ENCODE results near the gene H2AZ2.
"Not testable (repeated sequence)": the region's sequence is repeated elsewhere in the genome, so short reads cannot be mapped to it uniquely, and the experiment has no call there.

H2AZ2 gene

DNA sequence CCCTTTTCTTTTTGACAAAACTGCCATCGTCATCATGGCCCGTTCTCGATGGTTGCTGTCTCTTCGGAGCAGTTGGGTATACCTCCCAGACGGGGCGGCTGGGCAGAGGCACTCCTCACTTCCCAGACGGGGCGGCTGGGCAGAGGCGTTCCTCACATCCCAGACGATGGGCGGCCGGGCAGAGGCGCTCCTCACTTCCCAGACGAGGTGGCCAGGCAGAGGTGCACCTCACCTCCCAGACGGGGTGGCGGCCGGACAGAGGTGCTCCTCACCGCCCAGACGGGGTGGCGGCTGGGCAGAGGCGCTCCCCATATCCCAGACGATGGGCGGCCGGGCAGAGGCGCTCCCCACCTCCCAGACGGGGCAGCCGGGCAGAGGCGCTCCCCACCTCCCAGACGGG lies 22.9 kb upstream of the H2AZ2 start:
- DNase-seq (ENCODE audit: low read depth in 2 of 2) = not testable (repeated sequence)

DNA sequence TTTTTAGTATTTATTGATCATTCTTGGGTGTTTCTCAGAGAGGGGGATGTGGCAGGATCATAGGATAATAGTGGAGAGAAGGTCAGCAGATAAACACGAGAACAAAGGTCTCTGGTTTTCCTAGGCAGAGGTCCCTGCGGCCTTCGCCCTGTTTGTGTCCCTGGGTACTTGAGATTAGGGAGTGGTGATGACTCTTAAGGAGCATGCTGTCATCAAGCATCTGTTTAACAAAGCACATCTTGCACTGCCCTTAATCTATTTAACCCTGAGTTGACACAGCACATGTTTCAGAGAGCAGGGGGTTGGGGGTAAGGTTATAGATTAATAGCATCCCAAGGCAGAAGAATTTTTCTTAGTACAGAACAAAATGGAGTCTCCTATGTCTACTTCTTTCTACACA lies 22.4 kb upstream of the H2AZ2 start:
- DNase-seq (ENCODE audit: low read depth in 2 of 2) = not testable (repeated sequence)

DNA sequence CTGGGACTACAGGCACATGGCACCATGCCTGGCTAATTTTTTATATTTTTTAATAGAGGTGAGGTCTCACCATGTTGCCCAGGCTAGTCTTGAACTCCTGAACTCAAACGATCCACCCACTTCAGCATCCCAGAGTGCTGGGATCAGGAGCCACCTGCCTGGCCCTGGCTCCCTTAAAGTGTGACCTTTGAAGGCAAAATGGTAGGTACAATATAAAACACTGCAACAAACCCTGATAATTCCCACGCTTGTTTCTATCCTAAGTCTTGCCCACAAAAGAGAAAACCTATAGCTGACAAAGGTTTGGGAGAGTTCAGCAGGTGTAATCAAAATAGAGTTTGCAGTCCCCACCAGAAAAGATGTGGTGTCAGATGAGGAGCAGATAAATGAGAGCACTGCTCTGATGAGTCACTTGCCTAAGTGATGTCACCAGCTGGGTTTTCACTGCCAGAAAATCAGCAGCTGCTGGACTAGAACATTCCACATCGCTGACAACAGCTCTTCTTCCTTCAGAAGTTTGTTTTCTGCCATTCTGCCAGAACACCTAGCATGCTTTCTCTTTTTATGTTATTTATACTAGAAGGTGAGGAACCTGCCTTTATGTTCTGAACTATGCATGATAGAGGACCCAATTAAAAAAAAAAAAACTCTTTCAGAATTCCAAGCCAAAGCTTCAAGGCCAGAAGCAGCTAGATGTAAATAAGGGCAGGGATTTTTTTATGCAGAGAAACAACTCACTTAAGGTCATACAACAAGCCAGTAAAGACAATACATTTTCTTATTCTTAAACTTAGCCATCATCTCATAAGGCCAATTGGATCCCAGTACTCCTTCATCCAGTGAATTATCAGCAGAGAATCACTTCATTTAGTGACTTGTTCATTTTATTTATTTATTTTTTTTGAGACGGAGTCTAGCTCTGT lies 19.4 kb upstream of the H2AZ2 start:
- no peak for DNase-seq (ENCODE audit: low read depth in 2 of 2)

DNA sequence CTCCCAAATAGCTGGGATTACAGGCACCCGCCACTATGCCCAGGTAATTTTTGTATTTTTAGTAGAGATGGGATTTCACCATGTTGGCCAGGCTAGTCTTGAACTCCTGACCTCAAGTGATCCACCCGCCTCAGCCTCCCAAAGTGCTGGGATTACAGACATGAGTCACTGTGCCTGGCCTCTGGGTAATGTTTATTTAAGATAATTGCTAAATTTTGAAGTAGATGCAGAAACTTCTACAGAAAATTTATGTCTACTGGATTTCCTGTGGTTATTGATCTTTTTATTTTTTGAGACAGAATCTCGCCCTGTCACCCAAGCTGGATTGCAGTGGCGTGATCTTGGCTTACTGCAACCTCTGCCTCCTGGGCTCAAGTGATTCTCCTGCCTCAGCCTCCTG lies 14.1 kb upstream of the H2AZ2 start:
- DNase-seq (ENCODE audit: low read depth in 2 of 2) = not testable (repeated sequence)

DNA sequence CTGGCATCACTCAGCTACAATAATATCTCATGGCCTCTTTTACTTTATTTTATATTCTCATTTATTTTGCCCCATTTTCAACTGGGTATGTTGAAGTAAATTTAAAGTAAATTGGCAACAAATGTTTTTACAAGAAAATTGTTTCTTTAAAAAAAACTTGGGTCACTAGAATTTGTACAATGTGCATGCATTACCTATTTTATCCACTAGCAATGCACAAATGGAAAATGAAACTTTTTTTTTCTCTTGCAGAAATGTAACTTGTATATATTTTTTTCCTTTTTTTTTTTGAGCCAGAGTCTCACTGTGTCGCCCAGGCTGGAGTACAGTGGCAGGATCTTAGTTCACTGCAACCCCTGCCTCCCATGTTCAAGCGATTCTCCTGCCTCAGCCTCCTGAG lies 10.3 kb upstream of the H2AZ2 start:
- DNase-seq (ENCODE audit: low read depth in 2 of 2) = no peak

DNA sequence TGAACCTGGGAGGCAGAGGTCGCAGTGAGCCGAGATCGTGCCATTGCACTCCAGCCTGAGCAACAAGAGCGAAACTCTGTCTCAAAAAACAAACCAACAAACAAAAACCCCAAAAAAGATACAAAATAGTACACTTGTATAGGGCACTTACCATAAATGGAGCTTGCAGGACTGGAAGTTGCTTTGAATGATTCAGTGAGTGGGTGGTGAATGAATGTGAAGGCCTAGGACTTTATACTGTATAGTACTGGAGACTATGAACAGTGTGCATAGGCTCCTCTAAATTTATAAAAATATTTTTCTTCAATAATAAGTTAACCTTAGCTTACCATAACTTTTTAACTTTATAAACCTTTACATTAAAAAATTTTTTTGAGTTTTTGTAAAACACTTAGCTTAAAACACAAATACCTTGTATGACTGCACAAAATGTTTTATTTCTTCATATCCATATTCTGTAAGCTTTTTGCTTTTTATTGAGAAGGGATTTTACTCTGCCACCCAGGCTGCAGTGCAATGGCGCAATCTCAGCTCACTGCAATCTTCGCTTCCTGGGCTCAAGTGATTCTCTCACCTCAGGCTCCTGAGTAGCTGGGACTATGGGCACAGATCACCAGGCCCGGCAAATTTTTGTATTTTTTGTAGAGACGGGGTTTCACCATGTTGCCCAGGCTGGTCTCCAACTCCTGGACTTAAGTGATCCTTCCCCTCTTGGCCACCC lies 6.9 kb upstream of the H2AZ2 start:
- no peak for DNase-seq (ENCODE audit: low read depth in 2 of 2)

DNA sequence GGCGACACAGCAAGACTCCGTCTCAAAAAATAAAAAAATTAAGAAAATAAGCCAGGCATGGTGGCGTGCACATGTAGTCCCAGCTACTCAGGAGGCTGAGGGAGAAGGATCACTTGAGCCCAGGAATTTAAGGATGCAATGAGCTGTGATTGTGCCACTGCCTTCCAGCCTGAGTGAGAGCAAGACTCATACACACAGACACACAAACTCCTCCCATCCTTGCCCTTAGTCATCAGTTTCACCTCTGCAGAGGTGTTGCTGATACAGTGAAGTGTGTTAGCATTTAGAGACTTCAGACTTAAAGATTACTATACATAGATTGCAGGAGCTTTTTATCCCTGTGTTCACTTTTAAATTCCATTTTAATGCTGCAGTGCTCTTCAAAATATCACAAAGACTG lies 5.5 kb upstream of the H2AZ2 start:
- DNase-seq (ENCODE audit: low read depth in 2 of 2) = no peak

DNA sequence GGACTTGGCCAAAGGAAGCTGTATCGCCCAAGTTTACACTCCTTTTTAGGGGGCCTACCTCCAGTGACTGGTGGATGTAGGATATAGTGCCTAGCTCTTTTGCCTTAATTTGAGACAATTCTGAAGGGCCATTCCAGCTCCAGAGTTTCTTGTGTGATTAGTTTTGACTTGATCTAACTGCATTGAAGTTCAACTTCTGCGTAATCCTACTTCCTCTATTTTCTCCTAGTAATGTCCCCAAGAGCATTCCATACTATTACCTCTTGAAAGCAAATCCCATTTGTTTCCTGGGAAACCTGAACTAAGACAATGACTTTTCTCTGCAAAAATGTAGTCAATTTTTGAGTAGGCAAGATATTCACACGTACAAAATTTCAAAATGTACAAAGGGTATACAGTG lies 4.7 kb upstream of the H2AZ2 start:
- no peak for DNase-seq (ENCODE audit: low read depth in 2 of 2)

DNA sequence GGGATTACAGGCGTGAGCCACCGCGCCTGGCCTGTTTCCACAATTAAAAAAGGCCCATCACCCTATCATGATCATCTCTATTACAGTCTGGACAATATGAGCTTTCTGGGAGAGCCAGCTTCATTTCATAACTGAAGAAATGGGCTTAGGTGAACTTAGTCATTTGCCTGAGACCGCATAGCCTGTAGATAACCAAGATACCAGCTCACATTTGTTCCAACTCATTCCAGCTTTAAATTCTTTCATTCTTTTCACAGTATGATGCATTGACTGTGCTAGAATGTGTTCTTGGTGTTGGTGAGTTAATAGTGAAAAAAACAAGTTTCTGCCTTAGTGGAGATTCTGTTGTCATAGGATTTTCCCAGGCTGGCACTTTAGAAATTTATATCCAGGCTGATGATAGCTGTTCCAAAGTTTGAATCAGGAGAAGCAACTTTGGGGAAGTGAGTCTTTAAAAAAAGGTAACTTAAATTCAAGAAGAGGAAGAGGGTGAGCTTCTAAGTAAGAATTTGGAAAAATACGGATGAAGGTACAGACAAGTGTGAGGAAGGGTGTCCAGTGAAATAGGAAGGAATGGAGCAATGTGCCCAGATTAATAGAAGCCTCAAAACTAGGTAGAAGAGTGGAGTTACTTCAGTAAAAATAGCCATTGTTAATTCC lies 2.1 kb upstream of the H2AZ2 start:
- DNase-seq (ENCODE audit: low read depth in 2 of 2) = no peak

DNA sequence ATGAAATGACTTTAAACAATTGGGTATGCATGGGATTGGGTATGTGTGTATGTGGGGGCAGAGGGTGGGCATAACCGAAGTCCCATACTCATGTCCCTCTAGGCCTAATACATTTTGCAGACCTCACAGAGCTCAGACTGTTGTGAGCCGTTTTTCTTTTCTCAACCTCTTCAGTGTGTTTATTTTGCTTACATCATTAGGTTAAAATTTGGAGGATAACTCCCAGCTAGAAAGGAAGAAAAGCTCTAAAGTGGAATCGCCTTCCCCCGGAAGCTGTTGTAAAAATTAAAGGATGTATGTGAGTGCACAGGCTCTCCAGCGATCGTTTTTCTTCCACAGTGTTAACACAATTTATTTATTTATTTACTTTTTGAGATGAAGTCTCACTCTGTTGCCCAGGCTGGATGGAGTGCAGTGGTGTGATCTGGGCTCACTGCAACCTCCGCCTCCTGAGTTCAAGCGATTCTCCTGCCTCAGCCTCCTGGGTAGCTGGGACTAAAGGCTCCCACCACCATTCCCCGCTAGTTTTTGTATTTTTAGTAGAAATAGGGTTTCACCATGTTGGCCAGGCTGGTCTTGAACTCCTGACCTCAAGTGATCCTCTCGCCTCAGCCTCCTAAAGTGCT lies 1.5 kb upstream of the H2AZ2 start:
- DNase-seq (ENCODE audit: low read depth in 2 of 2) = no peak

DNA sequence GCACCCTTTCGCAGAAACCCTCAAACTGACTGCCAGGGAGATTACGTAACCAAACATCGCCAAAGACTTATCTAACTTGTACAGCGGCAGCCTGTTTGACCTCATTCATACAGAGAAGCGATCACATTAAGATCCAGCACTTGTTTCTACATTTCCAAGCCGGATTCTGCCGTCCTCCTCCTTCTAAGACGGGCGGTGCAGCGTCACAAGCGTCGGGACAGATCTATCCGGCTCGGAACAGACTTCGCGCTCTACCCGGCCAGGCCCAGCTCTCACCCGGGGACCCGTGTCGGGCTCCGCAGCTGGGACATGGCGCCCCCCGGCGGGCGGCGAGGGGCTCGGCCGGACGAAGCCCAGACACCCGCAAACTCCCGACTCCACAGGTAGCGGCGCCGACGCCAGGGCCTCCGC lies 373 bp downstream of the H2AZ2 start:
- DNase-seq (ENCODE audit: low read depth in 2 of 2) = peak; percentile 60 to 80

DNA sequence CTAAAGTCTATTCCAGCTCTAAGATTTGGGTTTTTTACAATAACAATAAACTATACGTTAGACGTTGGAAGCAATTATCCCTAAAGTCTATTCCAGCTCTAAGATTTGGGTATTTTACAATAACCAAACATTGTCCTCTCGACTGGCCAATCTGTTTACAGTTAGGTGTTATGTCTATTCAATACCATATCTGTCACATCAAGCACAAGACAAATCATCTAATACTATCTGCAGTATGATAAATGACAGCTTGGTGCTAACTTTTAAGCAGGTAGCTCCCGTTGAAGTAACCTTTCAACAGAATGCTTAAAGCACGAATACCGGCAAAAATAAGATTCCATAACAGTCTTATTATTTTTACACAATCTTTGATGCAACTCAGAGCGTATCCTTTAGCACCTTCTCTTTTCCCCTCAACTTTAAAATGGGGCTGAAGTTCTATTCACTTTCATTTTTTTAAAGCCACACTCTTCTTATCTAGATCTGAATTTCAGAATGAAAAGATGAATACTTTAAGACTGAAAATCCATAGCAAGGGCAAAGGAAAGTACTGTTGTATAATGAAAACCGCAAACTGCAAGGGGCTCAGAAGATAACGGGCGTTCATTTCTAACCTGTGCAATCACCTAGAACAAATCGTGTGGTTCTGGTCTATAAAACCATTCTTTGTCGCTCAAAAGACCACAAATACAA lies 925 bp downstream of the H2AZ2 start:
- DNase-seq (ENCODE audit: low read depth in 2 of 2) = no peak

DNA sequence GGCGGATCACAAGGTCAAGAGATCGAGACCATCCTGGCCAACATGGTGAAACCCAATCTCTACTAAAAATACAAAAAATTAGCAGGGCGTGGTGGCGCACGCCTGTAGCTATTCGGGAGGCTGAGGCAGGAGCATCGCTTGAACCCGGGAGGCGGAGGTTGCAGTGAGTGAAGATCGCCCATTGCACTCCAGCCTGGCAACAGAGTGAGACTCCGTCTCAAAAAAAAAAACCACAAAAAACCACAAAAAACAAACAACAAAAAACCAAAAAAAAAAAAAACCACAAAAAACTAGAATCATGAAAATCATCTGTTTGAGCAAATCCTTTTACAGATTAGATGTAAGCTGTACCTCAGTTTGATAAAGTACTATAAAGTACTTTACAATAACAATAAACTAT lies 1.5 kb downstream of the H2AZ2 start:
- DNase-seq (ENCODE audit: low read depth in 2 of 2) = not testable (repeated sequence)

DNA sequence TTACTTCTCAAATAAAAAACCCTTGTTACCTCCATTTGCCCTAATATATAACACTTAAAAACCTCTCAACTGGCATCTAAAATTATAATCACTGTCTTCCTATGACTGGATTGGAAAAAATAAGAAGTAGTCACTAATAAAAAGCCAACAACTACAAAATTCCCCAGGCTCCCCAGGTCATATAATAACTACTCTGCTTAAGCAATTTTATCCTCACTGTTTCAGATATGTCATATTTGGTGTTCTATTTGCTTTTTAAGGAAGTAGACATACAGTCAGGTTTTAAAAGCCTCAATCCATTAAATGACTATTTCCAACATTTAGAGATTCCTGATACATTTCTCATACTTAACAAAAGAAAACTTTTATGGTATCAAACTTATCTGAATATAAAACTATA lies 2.4 kb downstream of the H2AZ2 start:
- DNase-seq (ENCODE audit: low read depth in 2 of 2) = no peak

DNA sequence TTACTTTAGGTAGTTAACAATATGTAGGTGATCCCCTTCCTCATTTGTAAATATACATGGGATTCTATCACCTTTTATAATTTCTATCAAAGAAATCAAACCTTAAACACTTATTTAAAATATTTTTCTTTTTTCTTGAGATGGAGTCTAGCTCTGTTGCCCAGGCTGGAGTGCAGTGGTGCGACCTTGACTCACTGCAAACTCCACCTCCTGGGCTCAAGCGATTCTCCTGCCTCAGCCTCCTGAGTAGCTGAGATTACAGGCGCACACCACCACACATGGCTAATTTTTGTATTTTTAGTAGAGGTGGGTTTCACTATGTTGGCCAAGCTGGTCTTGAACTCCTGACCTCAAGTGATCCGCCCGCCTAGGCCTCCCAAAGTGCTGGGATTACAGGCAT lies 4.4 kb downstream of the H2AZ2 start:
- DNase-seq (ENCODE audit: low read depth in 2 of 2) = not testable (repeated sequence)

DNA sequence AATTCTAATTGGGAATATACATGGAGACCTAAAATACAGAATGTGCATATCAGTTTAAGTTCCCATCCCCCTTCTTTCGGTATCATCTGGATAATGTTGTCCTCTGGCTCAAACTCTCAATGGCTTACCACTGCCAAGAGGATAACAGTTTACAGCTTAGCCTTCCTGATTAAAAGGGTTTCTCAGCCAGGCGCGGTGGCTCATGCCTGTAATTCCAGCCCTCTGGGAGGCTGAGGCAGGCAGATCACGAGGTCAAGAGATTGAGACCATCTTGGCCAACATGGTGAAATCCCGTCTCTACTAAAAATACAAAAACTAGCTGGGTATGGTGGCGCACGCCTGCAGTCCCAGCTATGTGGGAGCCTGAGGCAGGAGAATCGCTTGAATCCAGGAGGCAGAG lies 5.2 kb downstream of the H2AZ2 start:
- not testable (repeated sequence) for DNase-seq (ENCODE audit: low read depth in 2 of 2)

DNA sequence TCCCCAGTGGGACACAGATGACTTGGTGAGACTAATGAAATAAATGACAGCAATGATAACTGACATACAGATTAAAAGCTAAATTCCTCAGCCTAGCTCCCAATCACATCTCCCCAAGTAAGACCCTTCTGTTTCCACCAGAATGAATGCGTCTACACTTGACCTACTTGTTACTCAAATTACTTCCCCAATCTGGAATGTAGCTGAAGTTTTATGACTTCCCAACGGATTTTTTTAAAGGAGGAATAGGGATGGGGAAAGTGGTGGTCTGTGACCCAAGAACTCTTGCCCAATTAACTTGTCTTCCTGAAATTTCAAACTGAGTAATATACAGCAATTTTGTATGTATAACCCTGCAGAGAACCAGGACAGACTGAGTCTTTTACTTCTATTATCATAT lies 9.1 kb downstream of the H2AZ2 start:
- no peak for DNase-seq (ENCODE audit: low read depth in 2 of 2)

DNA sequence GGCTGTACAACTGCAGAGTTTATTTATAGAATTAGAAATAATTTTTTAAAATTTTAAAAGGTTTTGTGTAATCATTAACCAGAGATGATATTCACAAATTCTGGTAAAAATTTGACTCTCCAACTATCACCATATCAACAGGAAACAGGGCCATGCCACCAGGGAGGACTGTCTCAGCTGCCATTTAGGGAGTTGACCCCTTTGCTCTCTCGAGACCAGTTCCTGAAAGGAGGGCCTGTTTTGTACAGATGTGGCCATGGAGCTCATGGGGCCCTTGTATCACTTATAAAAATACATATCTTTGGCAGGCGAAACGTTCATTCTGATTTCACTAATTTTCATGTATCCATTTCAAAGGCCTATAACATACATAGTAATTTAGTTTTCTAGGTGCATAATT lies 20.3 kb downstream of the H2AZ2 start:
- DNase-seq (ENCODE audit: low read depth in 2 of 2) = no peak

DNA sequence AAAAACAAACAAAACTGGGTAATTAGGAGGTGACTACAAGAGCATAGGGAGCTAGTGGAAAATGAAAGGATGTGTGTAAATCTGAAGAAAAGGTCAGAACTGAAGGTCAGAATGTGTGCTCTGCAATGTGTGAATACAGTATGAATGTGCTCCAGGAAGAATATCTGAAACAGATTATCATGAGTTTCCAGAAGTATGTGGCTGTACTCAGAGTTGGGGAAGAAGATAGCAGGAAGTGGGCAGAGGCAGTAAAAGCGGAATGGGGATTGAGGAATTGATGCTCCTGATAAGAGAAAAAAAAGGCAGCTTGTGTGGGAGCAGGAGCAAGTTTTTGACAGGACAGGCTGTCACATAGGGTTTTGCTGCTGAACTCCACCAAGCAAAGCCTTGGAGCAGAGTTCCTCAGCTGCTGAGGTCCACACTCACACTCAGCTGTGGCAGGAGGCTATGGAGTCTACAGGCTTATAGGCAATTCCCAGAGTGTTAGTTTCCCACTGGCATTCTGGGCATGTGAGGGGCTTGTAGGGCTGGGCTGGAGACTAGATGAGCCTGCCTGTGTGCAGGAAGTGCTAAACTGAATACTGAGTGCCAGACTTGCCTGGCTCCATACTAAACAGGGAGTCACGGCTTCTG lies 22.9 kb downstream of the H2AZ2 start:
- no peak for DNase-seq (ENCODE audit: low read depth in 2 of 2)

DNA sequence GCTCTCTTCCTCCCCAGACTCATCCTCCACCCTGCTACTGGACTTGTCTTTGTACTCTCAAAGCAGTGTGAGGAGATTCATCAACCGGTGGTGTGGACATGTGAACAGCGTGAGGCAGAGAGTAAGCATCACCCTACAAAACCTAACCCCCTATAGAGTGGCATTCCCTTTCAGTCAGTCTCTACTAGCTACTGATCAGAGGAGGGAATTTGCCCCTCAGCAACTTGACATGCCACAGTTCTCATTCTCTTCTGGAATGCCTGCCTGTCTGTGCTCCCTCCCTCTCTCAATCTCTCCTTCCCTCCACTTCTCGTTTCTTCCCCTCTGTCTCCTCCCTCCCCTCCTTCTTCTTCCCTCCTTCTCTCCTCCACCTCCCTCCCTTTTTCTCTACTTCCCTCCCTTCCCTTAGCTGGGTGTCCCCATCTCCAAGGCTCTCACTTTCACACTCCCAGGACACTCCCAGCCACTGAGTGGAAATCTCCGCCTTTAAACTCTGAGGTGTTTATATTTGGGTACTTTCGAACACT lies 24.6 kb downstream of the H2AZ2 start:
- DNase-seq (ENCODE audit: low read depth in 2 of 2) = no peak

DNA sequence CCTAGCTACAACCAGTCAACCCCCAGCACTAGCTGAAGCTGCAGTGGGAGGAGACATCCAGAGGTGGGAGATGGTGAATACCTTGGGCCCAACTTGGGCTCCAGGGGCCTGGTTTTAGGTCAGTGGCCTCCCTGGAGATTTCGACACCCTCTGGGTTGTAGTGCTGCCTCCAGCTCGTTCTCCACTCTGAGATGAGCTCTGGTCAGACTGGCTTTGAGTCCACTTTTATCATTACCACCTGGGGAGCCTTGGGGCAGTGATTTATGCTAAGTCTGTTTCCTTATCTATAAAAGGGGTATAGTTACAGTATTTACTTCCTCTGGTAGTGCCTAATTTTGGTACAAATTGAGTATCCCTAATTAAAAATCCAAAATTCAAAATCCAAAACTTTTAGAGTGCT lies 28.6 kb downstream of the H2AZ2 start:
- DNase-seq (ENCODE audit: low read depth in 2 of 2) = no peak
